ENCODE results near the gene GULP1. TPM values are rescaled to one million over a fixed set of nuclear protein-coding genes. Genes with fewer than 3 reads are reported as not detected.

GULP1 gene
- total and polyA plus RNA-seq, 2 experiments from 2014 or later, result 94.6 to 181 TPM

DNA sequence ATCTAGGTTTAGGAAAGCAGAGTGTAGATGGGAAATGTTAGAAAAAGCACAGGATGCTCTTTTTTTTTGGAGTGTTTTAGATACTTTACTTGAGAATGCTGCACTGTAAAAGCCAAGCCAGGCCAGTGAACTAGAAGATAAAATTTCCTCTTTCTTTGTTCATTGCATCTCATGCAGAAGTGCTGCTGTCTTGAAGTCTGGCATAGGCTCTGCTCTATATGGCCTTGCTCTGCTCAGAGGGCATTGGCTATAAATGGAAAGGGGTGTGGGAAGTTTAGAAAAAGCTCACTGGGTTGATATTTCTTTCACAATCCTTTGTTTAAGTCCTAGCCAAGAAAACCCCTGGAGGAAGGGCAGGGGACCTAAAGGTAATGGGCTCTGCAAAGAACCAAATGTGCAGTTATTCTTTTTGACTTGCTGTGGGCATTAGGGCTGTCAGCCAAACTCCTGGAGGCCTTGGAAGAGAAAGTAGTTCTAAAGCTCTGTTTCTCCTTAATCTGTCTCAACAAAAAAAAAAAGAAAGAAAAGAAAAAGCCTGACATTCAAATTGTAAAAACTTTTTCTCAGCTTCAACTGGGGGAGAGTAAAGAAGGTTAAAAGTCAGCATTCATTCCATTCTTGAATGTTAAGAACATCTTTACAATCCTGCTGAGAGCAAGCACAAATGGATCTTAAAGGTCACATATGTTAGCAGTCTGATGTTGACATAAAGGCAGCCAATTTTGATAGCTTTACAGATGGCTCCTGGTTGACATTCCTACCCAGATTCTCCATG, 338.3 kb downstream of the GULP1 start:
- Mint-ChIP-seq H3K36me3 (ENCODE audit: low read depth) (no peaks in the 10 kb centered on the region), H3K27ac (no peak overlapping the region), H3K9me3 (no peaks in the 10 kb centered on the region), H3K4me3 (no peak overlapping the region), H3K4me1 (no peaks in the 10 kb centered on the region), H3K27me3 (ENCODE audit: insufficient read depth, low read depth, poor library complexity) (no peaks in the 10 kb centered on the region)
- Histone ChIP-seq H3K4me2 (no peak overlapping the region), H3K27me3 (ENCODE audit: insufficient read depth) (no peaks in the 10 kb centered on the region), H3K4me3 (no peak overlapping the region), H3K79me2 (replicated peaks; ENCODE audit: insufficient read depth) (no peaks in the 10 kb centered on the region), H3K4me1 (ENCODE audit: insufficient read depth) (no peaks in the 10 kb centered on the region), H3K27ac (ENCODE audit: low read depth) (no peak overlapping the region), H2AFZ (peak overlapping the region; percentile 4), H3K36me3 (ENCODE audit: insufficient read depth) (no peaks in the 10 kb centered on the region), H4K20me1 (replicated peaks; ENCODE audit: insufficient read depth) (no peaks in the 10 kb centered on the region), H3K9me2 (ENCODE audit: insufficient read depth) (0 out of 2 replicates have a peak, but pooled peaks cover 5% of the 10 kb centered on the region), H3F3A (replicated peaks; ENCODE audit: low read depth) (no peaks in the 10 kb centered on the region)
- no peak for TF ChIP-seq ZNF114 (CRISPR knock-in tag; IDR thresholded peaks at IDR 0.05)
- no peak for TF ChIP-seq NANOG (IDR thresholded peaks at IDR 0.05; ENCODE audit: borderline replicate concordance)
- no peak for TF ChIP-seq STAT1 (IDR thresholded peaks at IDR 0.05; ENCODE audit: unreplicated experiment)
- TF ChIP-seq JUNB (IDR thresholded peaks at IDR 0.05; ENCODE audit: unreplicated experiment), result no peak
- no peak for TF ChIP-seq REST (IDR thresholded peaks at IDR 0.05; ENCODE audit: unreplicated experiment)
- no peak for TF ChIP-seq CREB1 (CRISPR knock-in tag; IDR thresholded peaks at IDR 0.05; ENCODE audit: low read depth)
- TF ChIP-seq POLR2AphosphoS5 (IDR thresholded peaks at IDR 0.05; ENCODE audit: low read depth), result no peak
- ATAC-seq (no peak), DNase-seq (ENCODE audit: low spot score) (no peak)

DNA sequence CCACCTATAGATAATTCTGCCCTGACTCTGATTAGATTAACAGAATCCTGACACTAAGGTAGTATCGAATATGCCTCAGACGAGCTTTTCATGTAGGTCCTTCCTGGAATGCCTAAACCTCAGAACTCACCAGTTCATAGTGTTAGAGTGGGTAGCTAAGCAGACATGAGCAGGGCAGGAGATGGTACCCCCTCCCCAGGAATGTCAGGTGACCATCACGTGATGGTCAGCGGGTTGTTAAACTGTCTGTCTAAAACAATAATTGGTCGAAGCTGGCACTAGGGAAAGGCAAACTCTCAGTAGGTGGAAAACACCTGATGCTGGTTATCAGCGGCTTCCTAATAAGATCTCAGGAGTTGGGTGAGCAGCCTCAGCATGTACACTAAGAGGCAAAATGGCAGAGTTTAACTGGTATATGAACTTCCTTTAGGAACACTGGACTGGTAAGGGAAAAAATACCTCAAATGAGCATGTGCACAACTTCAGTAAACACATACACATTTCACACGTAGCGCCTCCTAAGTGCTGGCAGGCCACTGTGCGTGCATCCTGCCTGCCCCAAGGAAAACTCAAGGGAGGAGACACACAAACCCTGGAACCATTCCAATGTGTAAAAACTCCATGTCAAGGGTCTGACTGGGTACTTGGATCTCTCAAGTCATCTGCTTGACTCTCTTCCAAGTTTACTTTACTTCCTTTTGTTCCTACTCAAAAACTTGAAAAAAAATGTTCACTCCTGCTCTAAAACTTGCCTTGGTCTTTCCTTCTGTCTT, 339.5 kb downstream of the GULP1 start:
- no peak for ATAC-seq
- H3K27ac Mint-ChIP-seq, result peak overlapping the region; percentile 30; the same call in 1 of the 2 replicates
- no peak for TF ChIP-seq EZH2phosphoT487 (IDR thresholded peaks at IDR 0.05; ENCODE audit: unreplicated experiment)
- no peak for TF ChIP-seq STAT1 (IDR thresholded peaks at IDR 0.05; ENCODE audit: unreplicated experiment)
- TF ChIP-seq EZH2 (IDR thresholded peaks at IDR 0.05; ENCODE audit: low read depth, unreplicated experiment), result no peak
- TF ChIP-seq, protein P1, sequence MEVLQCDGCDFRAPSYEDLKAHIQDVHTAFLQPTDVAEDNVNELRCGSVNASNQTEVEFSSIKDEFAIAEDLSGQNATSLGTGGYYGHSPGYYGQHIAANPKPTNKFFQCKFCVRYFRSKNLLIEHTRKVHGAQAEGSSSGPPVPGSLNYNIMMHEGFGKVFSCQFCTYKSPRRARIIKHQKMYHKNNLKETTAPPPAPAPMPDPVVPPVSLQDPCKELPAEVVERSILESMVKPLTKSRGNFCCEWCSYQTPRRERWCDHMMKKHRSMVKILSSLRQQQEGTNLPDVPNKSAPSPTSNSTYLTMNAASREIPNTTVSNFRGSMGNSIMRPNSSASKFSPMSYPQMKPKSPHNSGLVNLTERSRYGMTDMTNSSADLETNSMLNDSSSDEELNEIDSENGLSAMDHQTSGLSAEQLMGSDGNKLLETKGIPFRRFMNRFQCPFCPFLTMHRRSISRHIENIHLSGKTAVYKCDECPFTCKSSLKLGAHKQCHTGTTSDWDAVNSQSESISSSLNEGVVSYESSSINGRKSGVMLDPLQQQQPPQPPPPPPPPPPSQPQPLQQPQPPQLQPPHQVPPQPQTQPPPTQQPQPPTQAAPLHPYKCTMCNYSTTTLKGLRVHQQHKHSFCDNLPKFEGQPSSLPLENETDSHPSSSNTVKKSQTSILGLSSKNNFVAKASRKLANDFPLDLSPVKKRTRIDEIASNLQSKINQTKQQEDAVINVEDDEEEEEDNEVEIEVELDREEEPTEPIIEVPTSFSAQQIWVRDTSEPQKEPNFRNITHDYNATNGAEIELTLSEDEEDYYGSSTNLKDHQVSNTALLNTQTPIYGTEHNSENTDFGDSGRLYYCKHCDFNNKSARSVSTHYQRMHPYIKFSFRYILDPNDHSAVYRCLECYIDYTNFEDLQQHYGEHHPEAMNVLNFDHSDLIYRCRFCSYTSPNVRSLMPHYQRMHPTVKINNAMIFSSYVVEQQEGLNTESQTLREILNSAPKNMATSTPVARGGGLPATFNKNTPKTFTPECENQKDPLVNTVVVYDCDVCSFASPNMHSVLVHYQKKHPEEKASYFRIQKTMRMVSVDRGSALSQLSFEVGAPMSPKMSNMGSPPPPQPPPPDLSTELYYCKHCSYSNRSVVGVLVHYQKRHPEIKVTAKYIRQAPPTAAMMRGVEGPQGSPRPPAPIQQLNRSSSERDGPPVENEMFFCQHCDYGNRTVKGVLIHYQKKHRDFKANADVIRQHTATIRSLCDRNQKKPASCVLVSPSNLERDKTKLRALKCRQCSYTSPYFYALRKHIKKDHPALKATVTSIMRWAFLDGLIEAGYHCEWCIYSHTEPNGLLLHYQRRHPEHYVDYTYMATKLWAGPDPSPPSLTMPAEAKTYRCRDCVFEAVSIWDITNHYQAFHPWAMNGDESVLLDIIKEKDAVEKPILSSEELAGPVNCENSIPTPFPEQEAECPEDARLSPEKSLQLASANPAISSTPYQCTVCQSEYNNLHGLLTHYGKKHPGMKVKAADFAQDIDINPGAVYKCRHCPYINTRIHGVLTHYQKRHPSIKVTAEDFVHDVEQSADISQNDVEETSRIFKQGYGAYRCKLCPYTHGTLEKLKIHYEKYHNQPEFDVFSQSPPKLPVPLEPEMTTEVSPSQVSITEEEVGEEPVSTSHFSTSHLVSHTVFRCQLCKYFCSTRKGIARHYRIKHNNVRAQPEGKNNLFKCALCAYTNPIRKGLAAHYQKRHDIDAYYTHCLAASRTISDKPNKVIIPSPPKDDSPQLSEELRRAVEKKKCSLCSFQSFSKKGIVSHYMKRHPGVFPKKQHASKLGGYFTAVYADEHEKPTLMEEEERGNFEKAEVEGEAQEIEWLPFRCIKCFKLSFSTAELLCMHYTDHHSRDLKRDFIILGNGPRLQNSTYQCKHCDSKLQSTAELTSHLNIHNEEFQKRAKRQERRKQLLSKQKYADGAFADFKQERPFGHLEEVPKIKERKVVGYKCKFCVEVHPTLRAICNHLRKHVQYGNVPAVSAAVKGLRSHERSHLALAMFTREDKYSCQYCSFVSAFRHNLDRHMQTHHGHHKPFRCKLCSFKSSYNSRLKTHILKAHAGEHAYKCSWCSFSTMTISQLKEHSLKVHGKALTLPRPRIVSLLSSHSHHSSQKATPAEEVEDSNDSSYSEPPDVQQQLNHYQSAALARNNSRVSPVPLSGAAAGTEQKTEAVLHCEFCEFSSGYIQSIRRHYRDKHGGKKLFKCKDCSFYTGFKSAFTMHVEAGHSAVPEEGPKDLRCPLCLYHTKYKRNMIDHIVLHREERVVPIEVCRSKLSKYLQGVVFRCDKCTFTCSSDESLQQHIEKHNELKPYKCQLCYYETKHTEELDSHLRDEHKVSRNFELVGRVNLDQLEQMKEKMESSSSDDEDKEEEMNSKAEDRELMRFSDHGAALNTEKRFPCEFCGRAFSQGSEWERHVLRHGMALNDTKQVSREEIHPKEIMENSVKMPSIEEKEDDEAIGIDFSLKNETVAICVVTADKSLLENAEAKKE (CRISPR knock-in tag; IDR thresholded peaks at IDR 0.05), result no peak
- TF ChIP-seq NANOG (IDR thresholded peaks at IDR 0.05; ENCODE audit: borderline replicate concordance), result no peak

More for the DNA sequence above, 339.5 kb downstream of the GULP1 start:
- Histone ChIP-seq H3K79me2 (replicated peaks; ENCODE audit: insufficient read depth) (no peaks in the 10 kb centered on the region), H3K4me1 (ENCODE audit: insufficient read depth) (no peaks in the 10 kb centered on the region), H3K4me3 (no peak overlapping the region), H4K20me1 (replicated peaks; ENCODE audit: insufficient read depth) (no peaks in the 10 kb centered on the region), H3K27ac (ENCODE audit: low read depth) (no peak overlapping the region), H3K9me2 (ENCODE audit: insufficient read depth) (0 out of 2 replicates have a peak, but pooled peaks cover 5% of the 10 kb centered on the region), H2AFZ (peak overlapping the region; percentile 43; the same call in 1 of the 2 replicates), H3K4me2 (no peak overlapping the region), H3K27me3 (ENCODE audit: insufficient read depth) (no peaks in the 10 kb centered on the region), H3F3A (replicated peaks; ENCODE audit: low read depth) (no peaks in the 10 kb centered on the region), H3K36me3 (ENCODE audit: insufficient read depth) (no peaks in the 10 kb centered on the region)
- no peaks in the 10 kb centered on the region for H3K9me3 Mint-ChIP-seq
- H3K27me3 Mint-ChIP-seq (ENCODE audit: insufficient read depth, low read depth, poor library complexity), result no peaks in the 10 kb centered on the region
- no peaks in the 10 kb centered on the region for H3K4me1 Mint-ChIP-seq
- no peak overlapping the region for H3K4me3 Mint-ChIP-seq
- H3K36me3 Mint-ChIP-seq (ENCODE audit: low read depth), result no peaks in the 10 kb centered on the region
- no peak for DNase-seq (ENCODE audit: low spot score)

All from GM23338 (cell line).